Fibroblast of the aortic adventitia (primary cell): ENCODE data around the gene PLP1. TPM values are rescaled to one million over a fixed set of nuclear protein-coding genes. Genes with fewer than 3 reads are reported as not detected.
"Not testable (repeated sequence)": the region's sequence is repeated elsewhere in the genome, so short reads cannot be mapped to it uniquely, and the experiment has no call there.

Experiments
- DNase-seq: peaks from one replicate; pipeline ENCODE4 v3.0.0-alpha.2; 2010; ENCODE audit warnings: low read depth
- H3K4me3 ChIP-seq: 2 replicates; pipeline ENCODE4 v1.5.1; 2011; ENCODE audit warnings: low read depth, mild to moderate bottlenecking, control low read depth, low read length, moderate library complexity
- total RNA-seq: library from RNA; depleted of rRNA; stranded (reverse); fragments of >200 nt; gene quantifications from 2 replicates; pipeline ENCODE4 v1.2.3, GENCODE V29; 2012; ENCODE audit warnings: low replicate concordance
- TF ChIP-seq, protein P1 (sequence below): IDR thresholded peaks from 2 replicates; pipeline ENCODE4 v1.5.1; 2011; ENCODE audit warnings: mild to moderate bottlenecking, low read length, control low read depth, inconsistent platforms; ENCODE audit not compliant: insufficient read depth

PLP1 gene
- total RNA-seq, 1 donor: not detected

DNA sequence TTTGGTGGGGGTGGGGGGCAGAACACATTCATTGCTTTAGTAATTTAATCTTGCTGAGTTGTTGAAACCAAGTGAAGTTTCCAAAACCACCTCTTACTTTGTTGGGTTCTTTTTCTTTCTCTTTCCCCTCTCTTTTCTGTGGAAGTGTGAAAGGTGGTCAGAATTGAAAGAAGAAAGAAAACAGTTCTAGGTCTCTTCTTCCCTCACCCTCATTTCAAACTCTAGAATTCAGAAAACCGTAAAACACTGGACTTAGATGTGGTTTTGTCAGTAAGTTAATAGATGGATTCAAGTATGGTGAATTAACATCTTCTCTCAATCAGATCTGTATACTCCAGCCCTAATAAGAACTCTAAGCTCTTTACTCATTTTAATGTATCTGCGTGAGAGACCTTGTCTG, 23.7 kb downstream of the PLP1 start:
- DNase-seq: no peak
- TF ChIP-seq, protein P1, sequence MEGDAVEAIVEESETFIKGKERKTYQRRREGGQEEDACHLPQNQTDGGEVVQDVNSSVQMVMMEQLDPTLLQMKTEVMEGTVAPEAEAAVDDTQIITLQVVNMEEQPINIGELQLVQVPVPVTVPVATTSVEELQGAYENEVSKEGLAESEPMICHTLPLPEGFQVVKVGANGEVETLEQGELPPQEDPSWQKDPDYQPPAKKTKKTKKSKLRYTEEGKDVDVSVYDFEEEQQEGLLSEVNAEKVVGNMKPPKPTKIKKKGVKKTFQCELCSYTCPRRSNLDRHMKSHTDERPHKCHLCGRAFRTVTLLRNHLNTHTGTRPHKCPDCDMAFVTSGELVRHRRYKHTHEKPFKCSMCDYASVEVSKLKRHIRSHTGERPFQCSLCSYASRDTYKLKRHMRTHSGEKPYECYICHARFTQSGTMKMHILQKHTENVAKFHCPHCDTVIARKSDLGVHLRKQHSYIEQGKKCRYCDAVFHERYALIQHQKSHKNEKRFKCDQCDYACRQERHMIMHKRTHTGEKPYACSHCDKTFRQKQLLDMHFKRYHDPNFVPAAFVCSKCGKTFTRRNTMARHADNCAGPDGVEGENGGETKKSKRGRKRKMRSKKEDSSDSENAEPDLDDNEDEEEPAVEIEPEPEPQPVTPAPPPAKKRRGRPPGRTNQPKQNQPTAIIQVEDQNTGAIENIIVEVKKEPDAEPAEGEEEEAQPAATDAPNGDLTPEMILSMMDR: no peak
- H3K4me3 ChIP-seq: no peak overlapping the region

GRCh38 chrX:103805860-103806259, 29.2 kb downstream of the PLP1 start:
- no peak overlapping the region for H3K4me3 ChIP-seq
- TF ChIP-seq, protein P1: no peak
- DNase-seq: no peak

GRCh38 chrX:103806862-103807474, 30.3 kb downstream of the PLP1 start:
- H3K4me3 ChIP-seq: no peak overlapping the region
- DNase-seq: no peak
- TF ChIP-seq, protein P1: no peak

- TF ChIP-seq, protein P1: no peak
- no peak for DNase-seq
- no peak overlapping the region for H3K4me3 ChIP-seq
Observed at GRCh38 chrX:103811858-103812257, 35.2 kb downstream of the PLP1 start.

GRCh38 chrX:103817101-103817500, 40.5 kb downstream of the PLP1 start:
- not testable (repeated sequence) for DNase-seq, H3K4me3 ChIP-seq

DNA sequence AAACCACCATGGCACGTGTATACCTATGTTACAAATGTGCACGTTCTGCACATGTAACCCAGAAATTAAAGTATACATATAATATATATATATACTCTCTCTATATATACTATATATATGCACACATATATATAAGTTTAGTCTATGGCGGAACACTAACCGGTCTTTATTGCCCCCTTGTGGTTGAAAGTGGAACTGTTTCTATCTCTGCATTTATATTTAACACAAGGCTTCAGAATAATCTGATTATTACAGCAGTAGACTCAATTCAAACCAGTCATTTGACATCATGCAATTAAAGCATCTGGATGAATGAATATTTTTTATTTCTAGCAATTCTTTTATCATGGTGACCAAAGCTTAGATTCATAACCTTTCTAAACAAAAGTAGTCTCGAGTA, 40.9 kb downstream of the PLP1 start:
- no peak overlapping the region for H3K4me3 ChIP-seq
- peak; percentile 63 for DNase-seq
- TF ChIP-seq, protein P1: peak; percentile 71

DNA sequence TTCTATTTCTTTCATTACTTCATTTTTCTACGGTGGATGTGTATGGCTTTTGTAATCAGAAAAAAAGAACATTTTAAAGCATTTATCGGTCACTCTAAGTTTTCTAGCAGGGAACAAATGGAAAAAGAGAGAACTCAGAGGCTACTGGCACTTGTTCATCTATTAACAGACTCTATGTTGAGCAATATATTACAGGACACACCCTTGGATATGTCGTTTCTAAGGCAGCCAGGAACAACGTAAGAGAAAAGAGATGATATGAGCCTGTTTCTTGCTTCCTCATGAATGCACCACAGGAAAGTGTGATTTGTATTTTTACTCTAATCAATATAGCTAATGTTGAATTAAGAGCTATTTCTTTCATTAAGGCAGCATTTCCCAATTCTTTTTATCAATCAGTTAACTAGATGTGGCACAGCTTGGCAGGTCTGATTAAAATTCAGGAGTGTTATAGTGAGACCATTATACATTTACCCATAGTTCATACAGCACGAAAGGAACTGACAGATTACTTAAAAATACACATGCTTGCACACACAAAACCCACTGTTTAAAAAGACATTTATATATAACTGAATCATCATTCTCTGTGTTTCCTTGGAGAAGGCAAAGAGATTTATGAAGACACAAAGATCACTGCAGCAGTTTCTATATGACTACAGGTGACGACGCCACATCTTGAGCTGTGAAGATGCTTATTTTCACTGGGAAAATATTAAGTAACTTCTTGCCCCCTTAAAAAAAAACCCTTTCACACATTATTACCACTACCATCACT, 42.4 kb downstream of the PLP1 start:
- no peak overlapping the region for H3K4me3 ChIP-seq
- DNase-seq: peak; percentile 56
- TF ChIP-seq, protein P1: no peak

DNA sequence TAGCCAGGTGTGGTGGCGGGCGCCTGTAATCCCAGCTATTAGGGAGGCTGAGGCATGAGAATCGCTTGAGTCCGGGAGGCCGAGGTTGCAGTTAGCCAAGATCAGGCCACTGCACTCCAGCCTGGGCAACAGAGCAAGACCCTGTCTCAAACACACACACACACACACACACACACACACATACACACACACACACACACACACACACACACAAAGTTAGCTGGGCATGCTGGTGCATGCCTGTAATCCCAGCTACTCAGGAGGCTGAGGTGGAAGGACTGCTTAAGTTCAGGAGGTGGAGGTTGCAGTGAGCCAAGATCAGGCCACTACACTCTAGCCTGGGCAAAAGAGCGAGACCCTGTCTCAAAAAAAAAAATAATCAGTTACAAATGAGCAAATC, 44.2 kb downstream of the PLP1 start:
- DNase-seq, H3K4me3 ChIP-seq: not testable (repeated sequence)
